Right lobe of liver (tissue), 4 donors: ENCODE measurements around the gene TREH.

ENCODE experiments used
- POLR2A ChIP-seq: fragments of 450-650 bp; IDR thresholded peaks from one replicate; pipeline ENCODE4 v1.6.1; 2017; ENCODE audit warnings: antibody characterized with exemption, mild to moderate bottlenecking
- TF ChIP-seq, protein P1 (sequence below), 4 donors: fragments of 200-600 bp in 3 of 4; fragments of 450-650 bp in 1 of 4; IDR thresholded peaks; one replicate each; pipeline versions ENCODE4 v1.5.1 to v1.8.0; 2016 to 2022; ENCODE audit warnings: antibody characterized with exemption in 4 of 4, mild to moderate bottlenecking in 2 of 4
- donor health status: DM: no; HTN: no; CAD: no.
- donor health status: DM: no; HTN: no; CAD: no.
- donor health status: DM: no; HTN: yes; CAD: no.

DNA sequence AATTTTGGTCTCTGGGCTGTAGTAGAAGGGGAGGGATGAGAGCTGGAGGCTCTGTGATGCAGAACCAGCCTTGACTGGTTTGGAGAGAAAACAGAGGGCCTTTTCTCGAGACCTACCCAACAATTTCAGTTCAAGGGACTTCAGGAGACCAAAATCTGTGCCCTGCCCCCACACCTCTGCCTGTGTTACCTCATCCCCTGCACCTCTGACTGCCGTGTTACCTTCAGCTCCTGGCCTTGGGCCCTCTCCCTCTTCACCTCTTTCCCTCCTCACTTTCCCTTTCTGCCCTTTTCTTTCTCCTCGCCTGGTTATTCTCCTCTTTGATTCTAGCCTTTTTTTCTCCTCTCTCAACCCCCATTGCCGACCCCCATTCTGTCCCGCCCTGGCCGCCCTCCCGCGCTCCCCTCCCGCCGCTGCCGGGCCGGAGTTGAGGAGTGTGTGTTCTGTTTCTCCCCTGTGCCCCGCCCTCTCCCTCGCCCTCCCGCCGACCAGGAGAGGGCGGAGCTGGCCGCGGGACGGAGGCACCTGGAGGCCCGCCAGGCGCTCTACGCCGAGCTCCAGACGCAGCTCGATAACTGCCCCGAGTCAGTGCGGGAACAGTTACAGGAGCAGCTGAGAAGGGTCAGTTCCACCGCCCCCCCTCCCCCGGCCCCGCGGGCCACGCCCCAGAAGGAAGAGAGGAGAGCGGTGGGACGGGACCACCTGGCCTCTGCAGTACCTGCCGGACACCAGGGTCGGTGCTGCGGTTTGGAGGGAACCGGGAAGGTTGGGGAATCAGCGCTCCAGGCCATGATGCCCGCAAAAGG is 44.8 kb downstream of the TREH start:
- TF ChIP-seq, protein P1, sequence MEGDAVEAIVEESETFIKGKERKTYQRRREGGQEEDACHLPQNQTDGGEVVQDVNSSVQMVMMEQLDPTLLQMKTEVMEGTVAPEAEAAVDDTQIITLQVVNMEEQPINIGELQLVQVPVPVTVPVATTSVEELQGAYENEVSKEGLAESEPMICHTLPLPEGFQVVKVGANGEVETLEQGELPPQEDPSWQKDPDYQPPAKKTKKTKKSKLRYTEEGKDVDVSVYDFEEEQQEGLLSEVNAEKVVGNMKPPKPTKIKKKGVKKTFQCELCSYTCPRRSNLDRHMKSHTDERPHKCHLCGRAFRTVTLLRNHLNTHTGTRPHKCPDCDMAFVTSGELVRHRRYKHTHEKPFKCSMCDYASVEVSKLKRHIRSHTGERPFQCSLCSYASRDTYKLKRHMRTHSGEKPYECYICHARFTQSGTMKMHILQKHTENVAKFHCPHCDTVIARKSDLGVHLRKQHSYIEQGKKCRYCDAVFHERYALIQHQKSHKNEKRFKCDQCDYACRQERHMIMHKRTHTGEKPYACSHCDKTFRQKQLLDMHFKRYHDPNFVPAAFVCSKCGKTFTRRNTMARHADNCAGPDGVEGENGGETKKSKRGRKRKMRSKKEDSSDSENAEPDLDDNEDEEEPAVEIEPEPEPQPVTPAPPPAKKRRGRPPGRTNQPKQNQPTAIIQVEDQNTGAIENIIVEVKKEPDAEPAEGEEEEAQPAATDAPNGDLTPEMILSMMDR (IDR thresholded peaks at IDR 0.05) = peak in 2 of 4 donors; percentile 38 to 41
- TF ChIP-seq POLR2A = no peak
